Iris pigment epithelial cell (primary cell): ENCODE results near the gene CMTM6.
"Not testable (repeated sequence)": the region's sequence is repeated elsewhere in the genome, so short reads cannot be mapped to it uniquely, and the experiment has no call there.

Experiments
- DNase-seq: peaks from one replicate; pipeline ENCODE4 v3.0.0-alpha.2; 2011; ENCODE audit warnings: low read depth

Gene CMTM6

GRCh38 chr3:32443478-32443877 is 59.2 kb downstream of the CMTM6 start:
- peak; percentile 92 for DNase-seq

GRCh38 chr3:32442766-32443165 is 59.9 kb downstream of the CMTM6 start:
- DNase-seq = peak; percentile 63

- DNase-seq = no peak
Observed at GRCh38 chr3:32440611-32441350, 61.9 kb downstream of the CMTM6 start.

- DNase-seq = not testable (repeated sequence)
Observed at GRCh38 chr3:32439421-32439820, 63.2 kb downstream of the CMTM6 start.

- no peak for DNase-seq
Observed at GRCh38 chr3:32438596-32439344, 63.9 kb downstream of the CMTM6 start.

- DNase-seq = no peak
Observed at GRCh38 chr3:32437896-32438295, 64.8 kb downstream of the CMTM6 start.

- no peak for DNase-seq
Observed at GRCh38 chr3:32436816-32437189, 65.8 kb downstream of the CMTM6 start.

- DNase-seq = no peak
Observed at GRCh38 chr3:32435911-32436815, 66.5 kb downstream of the CMTM6 start.

- DNase-seq = no peak
Observed at GRCh38 chr3:32434206-32434605, 68.4 kb downstream of the CMTM6 start.

- peak; percentile 39 for DNase-seq
Observed at GRCh38 chr3:32432711-32433530, 69.7 kb downstream of the CMTM6 start.

GRCh38 chr3:32432045-32432710 is 70.5 kb downstream of the CMTM6 start:
- DNase-seq = no peak

- no peak for DNase-seq
Observed at GRCh38 chr3:32431481-32431880, 71.2 kb downstream of the CMTM6 start.
